Measurements from ENCODE around the gene GLCCI1.
"Not testable (repeated sequence)": the region's sequence is repeated elsewhere in the genome, so short reads cannot be mapped to it uniquely, and the experiment has no call there.

The GLCCI1 gene

GRCh38 chr7:8058852-8059251, 90.3 kb downstream of the GLCCI1 start:
- H3K9me3 ChIP-seq (ENCODE audit: severe bottlenecking): no peaks in the 10 kb centered on the region
- TF ChIP-seq, protein P1, sequence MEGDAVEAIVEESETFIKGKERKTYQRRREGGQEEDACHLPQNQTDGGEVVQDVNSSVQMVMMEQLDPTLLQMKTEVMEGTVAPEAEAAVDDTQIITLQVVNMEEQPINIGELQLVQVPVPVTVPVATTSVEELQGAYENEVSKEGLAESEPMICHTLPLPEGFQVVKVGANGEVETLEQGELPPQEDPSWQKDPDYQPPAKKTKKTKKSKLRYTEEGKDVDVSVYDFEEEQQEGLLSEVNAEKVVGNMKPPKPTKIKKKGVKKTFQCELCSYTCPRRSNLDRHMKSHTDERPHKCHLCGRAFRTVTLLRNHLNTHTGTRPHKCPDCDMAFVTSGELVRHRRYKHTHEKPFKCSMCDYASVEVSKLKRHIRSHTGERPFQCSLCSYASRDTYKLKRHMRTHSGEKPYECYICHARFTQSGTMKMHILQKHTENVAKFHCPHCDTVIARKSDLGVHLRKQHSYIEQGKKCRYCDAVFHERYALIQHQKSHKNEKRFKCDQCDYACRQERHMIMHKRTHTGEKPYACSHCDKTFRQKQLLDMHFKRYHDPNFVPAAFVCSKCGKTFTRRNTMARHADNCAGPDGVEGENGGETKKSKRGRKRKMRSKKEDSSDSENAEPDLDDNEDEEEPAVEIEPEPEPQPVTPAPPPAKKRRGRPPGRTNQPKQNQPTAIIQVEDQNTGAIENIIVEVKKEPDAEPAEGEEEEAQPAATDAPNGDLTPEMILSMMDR (IDR thresholded peaks at IDR 0.05; ENCODE audit: low read depth, low read length): no peak
- no peak overlapping the region for H3K4me3 ChIP-seq (ENCODE audit: low read depth, low read length)
- H3K27me3 ChIP-seq (ENCODE audit: insufficient read depth, low read depth, severe bottlenecking): no peaks in the 10 kb centered on the region
- H3K36me3 ChIP-seq: peaks cover 57% of the 10 kb centered on the region
- no peak for DNase-seq
- no peak overlapping the region for H3K27ac ChIP-seq

DNA sequence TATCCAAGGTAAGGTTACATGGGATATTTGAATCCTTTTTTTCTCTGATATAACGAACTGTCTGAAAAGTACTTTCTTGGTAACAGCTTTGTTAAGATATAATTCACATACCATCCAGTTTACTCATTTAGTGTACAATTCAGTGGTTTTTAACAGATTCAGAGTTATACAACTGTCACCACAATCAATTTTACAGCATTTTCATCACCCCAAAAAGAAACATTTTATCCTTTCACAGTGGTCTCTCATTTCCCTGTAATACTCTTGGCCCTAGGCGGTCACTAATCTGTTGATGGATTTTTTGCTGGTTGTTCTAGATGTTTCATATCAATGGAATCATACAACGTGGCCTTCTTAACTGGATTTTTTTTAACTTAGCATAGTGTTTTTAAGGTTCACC, 91.6 kb downstream of the GLCCI1 start:
- Histone ChIP-seq H3K27ac (no peak overlapping the region), H3K4me3 (ENCODE audit: low read depth, low read length) (no peak overlapping the region), H3K36me3 (peaks cover 60% of the 10 kb centered on the region), H3K27me3 (ENCODE audit: insufficient read depth, low read depth, severe bottlenecking) (no peaks in the 10 kb centered on the region), H3K9me3 (ENCODE audit: severe bottlenecking) (no peaks in the 10 kb centered on the region)
- no peak for DNase-seq
- TF ChIP-seq, protein P1 (IDR thresholded peaks at IDR 0.05; ENCODE audit: low read depth, low read length): no peak

- H3K27ac ChIP-seq; DNase-seq; H3K9me3 ChIP-seq (ENCODE audit: severe bottlenecking); H3K4me3 ChIP-seq (ENCODE audit: low read depth, low read length); H3K27me3 ChIP-seq (ENCODE audit: insufficient read depth, low read depth, severe bottlenecking): not testable (repeated sequence)
- peaks cover 35% of the 10 kb centered on the region for H3K36me3 ChIP-seq
Measured at GRCh38 chr7:8063300-8063699, 94.7 kb downstream of the GLCCI1 start.

GRCh38 chr7:8063706-8064297, 95.2 kb downstream of the GLCCI1 start:
- Histone ChIP-seq H3K27me3 (ENCODE audit: insufficient read depth, low read depth, severe bottlenecking) (no peaks in the 10 kb centered on the region), H3K27ac (no peak overlapping the region), H3K9me3 (ENCODE audit: severe bottlenecking) (no peaks in the 10 kb centered on the region), H3K4me3 (ENCODE audit: low read depth, low read length) (no peak overlapping the region), H3K36me3 (peaks cover 35% of the 10 kb centered on the region)
- no peak for DNase-seq
- TF ChIP-seq, protein P1 (IDR thresholded peaks at IDR 0.05; ENCODE audit: low read depth, low read length): no peak

DNA sequence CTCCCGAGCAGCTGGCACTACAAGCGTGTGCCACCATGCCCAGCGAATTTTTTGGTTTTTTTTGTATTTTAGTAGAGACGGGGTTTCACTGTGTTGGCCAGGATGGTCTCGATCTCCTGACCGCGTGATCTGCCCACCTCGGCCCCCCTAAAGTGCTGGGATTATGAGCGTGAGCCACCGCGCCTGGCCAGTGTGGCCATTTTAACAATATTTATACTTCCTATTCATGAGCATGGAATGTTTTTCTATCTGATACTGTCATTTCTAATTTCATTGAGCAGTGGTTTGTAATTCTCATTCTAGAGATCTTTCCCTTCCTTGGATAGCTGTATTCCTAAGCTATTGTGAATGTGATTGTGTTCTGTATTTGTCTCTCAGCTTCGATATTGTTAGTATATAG, 96.2 kb downstream of the GLCCI1 start:
- Histone ChIP-seq H3K9me3 (ENCODE audit: severe bottlenecking) (no peaks in the 10 kb centered on the region), H3K4me3 (ENCODE audit: low read depth, low read length) (no peak overlapping the region), H3K27me3 (ENCODE audit: insufficient read depth, low read depth, severe bottlenecking) (no peaks in the 10 kb centered on the region), H3K27ac (no peak overlapping the region), H3K36me3 (peaks cover 35% of the 10 kb centered on the region)
- TF ChIP-seq, protein P1 (IDR thresholded peaks at IDR 0.05; ENCODE audit: low read depth, low read length): no peak
- no peak for DNase-seq

GRCh38 chr7:8065356-8065813, 96.8 kb downstream of the GLCCI1 start:
- H3K4me3 ChIP-seq (ENCODE audit: low read depth, low read length): no peak overlapping the region
- no peaks in the 10 kb centered on the region for H3K9me3 ChIP-seq (ENCODE audit: severe bottlenecking)
- DNase-seq: no peak
- H3K27me3 ChIP-seq (ENCODE audit: insufficient read depth, low read depth, severe bottlenecking): no peaks in the 10 kb centered on the region
- TF ChIP-seq, protein P1 (IDR thresholded peaks at IDR 0.05; ENCODE audit: low read depth, low read length): no peak
- no peak overlapping the region for H3K27ac ChIP-seq
- H3K36me3 ChIP-seq: peaks cover 30% of the 10 kb centered on the region
